OCI-LY7 (cell line): Measurements from ENCODE around the gene FBXO5.

Experiments
- CTCF ChIP-seq: fragments of 200-600 bp; sonication (generic); conservative IDR thresholded peaks from 2 replicates; pipeline ENCODE4 v1.5.1; 2014; ENCODE audit warnings: mild to moderate bottlenecking, antibody characterized with exemption, low read length, moderate library complexity, mixed read lengths
- EZH2phosphoT487 ChIP-seq: fragments of 200-600 bp; sonication (generic); IDR thresholded peaks from 2 replicates; pipeline ENCODE4 v1.6.1; 2018; ENCODE audit warnings: low read depth, borderline replicate concordance, mild to moderate bottlenecking, mixed run types, antibody characterized with exemption, low read length, moderate library complexity, mixed read lengths

- TF ChIP-seq CTCF (no peak), EZH2phosphoT487 (no peak)
These were observed 17.4 kb upstream of the FBXO5 start for GRCh38 chr6:153000243-153000642.
